ENCODE data around the gene DCTD. TPM values are rescaled to one million over a fixed set of nuclear protein-coding genes. Genes with fewer than 3 reads are reported as not detected.

Gene DCTD
- total RNA-seq, 3 donors from 2014 or later: 53.3 to 63.7 (median 55.4) TPM

- Histone ChIP-seq H3K9me3 (no peaks in the 10 kb centered on the region), H3K36me3 (ENCODE audit: low read depth) (no peaks in the 10 kb centered on the region), H3K4me1 (ENCODE audit: low read depth) (no peaks in the 10 kb centered on the region), H3K4me3 (no peak overlapping the region)
- intact Hi-C loops (cut with DNase I, micrococcal nuclease): no loop called here
- DNase-seq (no peak), ATAC-seq (no peak)
- no peak for TF ChIP-seq CTCF (IDR thresholded peaks at IDR 0.05)
These were observed 73.3 kb downstream of the DCTD start for GRCh38 chr4:182843808-182844325.

GRCh38 chr4:182842759-182843390 lies 74.3 kb downstream of the DCTD start:
- no peaks in the 10 kb centered on the region for H3K4me1 ChIP-seq (ENCODE audit: low read depth)
- DNase-seq: no peak
- no peaks in the 10 kb centered on the region for H3K9me3 ChIP-seq
- no peak for ATAC-seq
- intact Hi-C loops (cut with DNase I, micrococcal nuclease): no loop called here
- no peak overlapping the region for H3K4me3 ChIP-seq
- no peaks in the 10 kb centered on the region for H3K36me3 ChIP-seq (ENCODE audit: low read depth)
- TF ChIP-seq CTCF (IDR thresholded peaks at IDR 0.05): no peak

- Histone ChIP-seq H3K36me3 (ENCODE audit: low read depth) (no peaks in the 10 kb centered on the region), H3K4me3 (no peak overlapping the region), H3K4me1 (ENCODE audit: low read depth) (no peaks in the 10 kb centered on the region), H3K9me3 (no peaks in the 10 kb centered on the region)
- DNase-seq (no peak), ATAC-seq (no peak)
- no peak for TF ChIP-seq CTCF (IDR thresholded peaks at IDR 0.05)
- intact Hi-C loops (cut with DNase I, micrococcal nuclease): no loop called here
These were observed 75.0 kb downstream of the DCTD start for GRCh38 chr4:182842104-182842600.

GRCh38 chr4:182840108-182840507 lies 77.1 kb downstream of the DCTD start:
- intact Hi-C loops (cut with DNase I, micrococcal nuclease): no loop called here
- no peak for DNase-seq
- TF ChIP-seq CTCF (IDR thresholded peaks at IDR 0.05): no peak
- Histone ChIP-seq H3K4me1 (ENCODE audit: low read depth) (no peaks in the 10 kb centered on the region), H3K36me3 (ENCODE audit: low read depth) (no peaks in the 10 kb centered on the region), H3K4me3 (no peak overlapping the region), H3K9me3 (no peaks in the 10 kb centered on the region)
- no peak for ATAC-seq

Other genes with a start within 250 kb of the DCTD start
- gene WWC2, start 181.9 kb upstream of the DCTD start, total RNA-seq: 10 to 100 TPM in 1 of 3 donors, 1 to 10 TPM in 2; 6.4 to 31.2 (median 7.7) TPM

Data from mucosa of descending colon (tissue), 3 donors.